ENCODE measurements around the gene PTPRT. TPM values are rescaled to one million over a fixed set of nuclear protein-coding genes. Genes with fewer than 3 reads are reported as not detected.

Gene PTPRT
- total RNA-seq, 2 donors from 2014 or later = not detected

DNA sequence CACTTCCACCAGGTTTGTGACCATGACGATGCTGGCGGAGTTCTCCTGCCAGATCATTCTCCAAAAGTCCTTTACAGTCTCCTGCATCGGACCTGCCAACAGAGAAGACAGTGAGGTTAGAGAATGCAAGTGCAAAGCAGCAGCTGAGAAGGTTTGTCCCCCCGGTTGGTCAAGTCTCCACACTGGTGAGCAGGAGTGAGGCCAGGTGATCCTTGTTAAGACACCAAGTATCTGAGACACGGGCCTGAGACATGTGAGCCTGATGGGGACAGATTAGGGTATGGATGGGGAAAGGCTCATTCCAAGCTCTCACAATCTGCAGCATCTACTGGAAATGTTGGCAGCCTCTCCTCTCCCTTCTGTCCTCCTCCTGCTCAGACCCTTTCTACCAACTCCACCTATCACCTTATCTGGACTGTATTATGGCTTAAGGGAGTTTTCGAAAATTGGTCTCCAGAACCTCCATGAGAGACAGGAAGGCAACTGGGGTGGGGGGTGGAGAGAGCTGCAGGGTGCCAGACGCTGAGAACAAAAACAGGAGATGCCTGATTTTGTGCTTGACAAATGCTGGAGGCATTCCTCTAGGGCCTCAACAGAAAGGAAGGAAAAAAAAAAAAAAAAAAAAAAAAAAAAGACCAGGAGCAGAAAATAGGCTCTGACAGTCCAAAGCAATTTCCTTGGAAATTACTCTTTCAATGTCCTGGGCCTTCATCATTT, 1071.1 kb downstream of the PTPRT start:
- Mint-ChIP-seq H3K4me3 (no peak overlapping the region), H3K9me3 (peaks cover 1% of the 10 kb centered on the region), H3K36me3 (ENCODE audit: low read depth) (no peaks in the 10 kb centered on the region), H3K27ac (no peak overlapping the region), H3K4me1 (no peaks in the 10 kb centered on the region), H3K27me3 (no peaks in the 10 kb centered on the region)
- no peak for ATAC-seq (replicated peaks)

DNA sequence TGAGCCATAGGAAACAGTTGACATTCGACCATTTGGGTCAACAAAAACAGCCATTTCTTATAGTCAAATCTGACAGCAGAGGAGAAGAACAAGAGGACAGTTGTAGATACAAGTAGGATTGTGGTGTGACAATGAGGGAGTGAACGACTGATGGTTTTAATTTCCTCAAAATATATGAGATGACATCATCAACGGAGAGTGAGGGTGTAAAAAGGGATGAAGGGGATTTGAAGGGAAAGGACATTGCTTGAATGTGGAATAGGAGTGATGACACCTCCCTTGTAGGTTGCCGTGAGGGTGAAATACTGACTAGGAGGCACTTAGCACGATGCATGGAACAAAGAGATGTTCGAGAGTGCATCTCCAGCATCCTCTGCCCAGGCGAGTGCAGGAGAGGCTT, 1071.7 kb downstream of the PTPRT start:
- Mint-ChIP-seq H3K4me1 (no peaks in the 10 kb centered on the region), H3K27ac (no peak overlapping the region), H3K36me3 (ENCODE audit: low read depth) (no peaks in the 10 kb centered on the region), H3K27me3 (no peaks in the 10 kb centered on the region), H3K4me3 (no peak overlapping the region), H3K9me3 (no peaks in the 10 kb centered on the region)
- ATAC-seq (replicated peaks) = no peak

DNA sequence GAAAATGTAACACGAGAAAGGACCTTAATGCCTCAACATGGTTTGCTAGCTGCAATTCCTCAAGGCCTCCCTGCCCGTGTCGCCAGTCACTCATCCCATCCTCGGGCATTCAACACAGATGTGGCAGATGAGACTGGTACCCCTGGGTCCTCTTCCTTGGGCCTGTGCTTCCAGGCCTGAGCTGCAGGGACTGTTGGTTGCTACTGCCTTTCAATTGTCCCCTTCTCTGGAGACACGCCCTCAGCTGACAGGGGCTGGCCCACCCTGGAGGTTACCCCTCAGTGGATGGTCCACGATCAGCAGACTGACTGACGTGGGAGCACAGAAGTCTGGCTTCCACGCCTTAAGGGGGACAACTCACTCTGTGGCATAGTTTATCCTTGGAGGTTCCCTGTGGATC, 1076.5 kb downstream of the PTPRT start:
- Mint-ChIP-seq H3K27ac (no peak overlapping the region), H3K4me1 (no peaks in the 10 kb centered on the region), H3K27me3 (no peaks in the 10 kb centered on the region), H3K4me3 (no peak overlapping the region), H3K36me3 (ENCODE audit: low read depth) (no peaks in the 10 kb centered on the region), H3K9me3 (no peaks in the 10 kb centered on the region)
- ATAC-seq (replicated peaks) = no peak

DNA sequence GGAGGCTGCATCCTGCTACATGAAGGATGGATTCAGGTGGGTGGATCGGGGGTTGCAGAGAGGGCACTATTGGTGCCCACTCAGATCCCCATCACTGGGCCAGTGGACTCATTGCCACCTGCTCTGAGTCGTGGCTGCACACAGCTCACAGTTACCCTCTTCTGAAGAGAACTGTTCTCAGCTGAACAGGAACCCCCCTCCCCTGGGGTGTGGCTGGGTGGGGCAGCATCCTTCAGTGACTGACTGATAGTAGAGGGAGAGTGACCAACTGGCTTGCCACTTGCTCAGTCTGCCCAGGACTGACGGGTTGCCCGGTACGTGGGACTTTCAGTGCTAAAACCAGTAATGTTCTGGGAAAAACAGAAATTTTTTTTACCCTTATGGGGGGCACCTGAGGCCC, 1077.5 kb downstream of the PTPRT start:
- Mint-ChIP-seq H3K4me1 (no peaks in the 10 kb centered on the region), H3K27ac (no peak overlapping the region), H3K9me3 (no peaks in the 10 kb centered on the region), H3K27me3 (no peaks in the 10 kb centered on the region), H3K4me3 (no peak overlapping the region), H3K36me3 (ENCODE audit: low read depth) (no peaks in the 10 kb centered on the region)
- no peak for ATAC-seq (replicated peaks)

DNA sequence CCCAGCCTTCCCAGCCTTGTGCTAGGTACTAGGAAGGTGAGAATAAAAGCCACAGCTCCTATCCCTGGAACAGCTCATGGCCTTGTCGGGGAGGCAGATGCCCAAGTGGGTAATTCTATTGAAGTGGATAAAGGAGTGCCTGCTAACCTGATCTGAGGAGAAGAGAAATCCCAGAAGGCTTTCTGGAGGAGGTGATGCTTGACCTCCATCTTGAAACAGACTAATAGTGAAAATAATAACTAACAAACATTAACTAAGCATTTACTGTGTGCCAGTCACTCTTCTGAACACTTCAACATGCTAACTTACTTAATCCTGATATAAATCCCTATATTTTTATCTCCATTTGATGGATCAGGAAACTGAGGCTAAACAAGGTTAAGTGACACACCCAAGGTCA, 1078.4 kb downstream of the PTPRT start:
- Mint-ChIP-seq H3K27ac (no peak overlapping the region), H3K36me3 (ENCODE audit: low read depth) (no peaks in the 10 kb centered on the region), H3K4me3 (no peak overlapping the region), H3K4me1 (no peaks in the 10 kb centered on the region), H3K9me3 (no peaks in the 10 kb centered on the region), H3K27me3 (no peaks in the 10 kb centered on the region)
- no peak for ATAC-seq (replicated peaks)

DNA sequence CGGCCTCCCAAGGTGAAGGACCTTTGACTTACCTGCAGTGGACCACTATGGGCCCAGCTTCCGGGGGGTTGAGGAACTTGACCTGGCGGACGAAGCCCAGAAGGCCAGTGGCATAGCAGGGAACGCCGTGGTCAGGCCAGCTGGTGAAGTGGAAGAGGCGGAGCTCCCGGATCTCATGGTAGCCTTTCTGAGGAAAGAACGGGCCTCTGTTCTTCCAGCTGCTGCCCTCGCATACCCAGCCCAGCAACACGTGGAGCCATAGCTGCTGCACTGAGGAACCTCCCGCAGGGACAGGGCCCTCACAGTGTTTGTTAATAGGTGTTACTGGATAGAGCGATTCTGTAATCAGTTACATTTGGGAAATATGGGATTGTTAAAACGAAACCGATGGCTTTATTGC, 1079.4 kb downstream of the PTPRT start:
- Mint-ChIP-seq H3K4me3 (no peak overlapping the region), H3K27ac (no peak overlapping the region), H3K36me3 (ENCODE audit: low read depth) (no peaks in the 10 kb centered on the region), H3K27me3 (no peaks in the 10 kb centered on the region), H3K4me1 (no peaks in the 10 kb centered on the region), H3K9me3 (no peaks in the 10 kb centered on the region)
- no peak for ATAC-seq (replicated peaks)

DNA sequence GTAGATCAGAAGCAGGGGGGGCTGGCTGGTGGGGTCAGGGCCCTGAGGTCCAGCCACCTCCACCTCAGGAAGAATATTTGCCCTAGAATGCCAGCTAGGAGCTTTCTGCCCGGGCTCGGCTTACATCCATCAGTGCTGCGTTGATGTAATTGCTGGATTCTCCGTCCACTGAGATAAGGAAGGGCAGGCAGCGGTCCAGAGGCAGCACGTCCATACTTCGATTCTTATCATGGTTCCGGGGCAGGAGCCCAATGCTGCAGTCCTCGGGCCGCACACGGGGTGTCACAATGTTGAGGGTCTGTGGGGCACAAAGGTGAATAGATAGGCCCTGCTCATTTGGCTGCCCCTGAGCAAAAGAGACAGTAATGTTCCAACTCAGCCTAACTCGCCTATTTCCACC, 1087.7 kb downstream of the PTPRT start:
- Mint-ChIP-seq H3K36me3 (ENCODE audit: low read depth) (no peaks in the 10 kb centered on the region), H3K27me3 (peaks cover 3% of the 10 kb centered on the region), H3K27ac (no peak overlapping the region), H3K4me3 (no peak overlapping the region), H3K9me3 (peaks cover 3% of the 10 kb centered on the region), H3K4me1 (no peaks in the 10 kb centered on the region)
- ATAC-seq (replicated peaks) = no peak

DNA sequence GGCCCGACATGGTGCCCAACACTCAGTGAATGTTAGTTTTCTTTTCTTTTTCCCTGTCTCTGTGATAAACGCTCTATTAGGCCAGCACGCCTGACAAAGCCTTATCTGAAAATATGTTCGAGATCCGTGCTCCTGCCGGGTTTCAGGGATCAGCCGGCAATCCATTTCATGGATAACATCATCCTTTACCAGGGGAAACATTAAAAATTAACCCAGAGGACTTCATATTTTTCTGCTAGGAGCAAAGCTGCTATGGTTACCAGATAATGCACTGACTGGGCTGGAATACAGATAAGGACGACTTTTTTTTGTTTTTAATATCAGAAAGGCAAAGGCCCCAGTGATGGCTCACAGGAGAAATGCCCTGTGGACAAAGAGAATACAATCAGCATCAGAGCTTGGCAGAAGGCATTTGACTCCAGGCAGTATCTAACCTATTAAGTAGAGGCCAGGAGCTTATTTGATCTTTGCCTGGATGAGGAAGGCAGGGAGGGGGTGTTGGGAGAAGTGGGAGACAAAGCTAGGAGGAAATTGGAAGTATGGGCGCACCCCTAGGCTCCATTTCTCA, 1089.5 kb downstream of the PTPRT start:
- no peaks in the 10 kb centered on the region for H3K36me3 Mint-ChIP-seq (ENCODE audit: low read depth)
- no peak for ATAC-seq (replicated peaks)
- H3K27me3 Mint-ChIP-seq = peaks cover 3% of the 10 kb centered on the region
- H3K9me3 Mint-ChIP-seq = peaks cover 3% of the 10 kb centered on the region
- no peak overlapping the region for H3K27ac Mint-ChIP-seq
- H3K4me3 Mint-ChIP-seq = no peak overlapping the region
- H3K4me1 Mint-ChIP-seq = no peaks in the 10 kb centered on the region

DNA sequence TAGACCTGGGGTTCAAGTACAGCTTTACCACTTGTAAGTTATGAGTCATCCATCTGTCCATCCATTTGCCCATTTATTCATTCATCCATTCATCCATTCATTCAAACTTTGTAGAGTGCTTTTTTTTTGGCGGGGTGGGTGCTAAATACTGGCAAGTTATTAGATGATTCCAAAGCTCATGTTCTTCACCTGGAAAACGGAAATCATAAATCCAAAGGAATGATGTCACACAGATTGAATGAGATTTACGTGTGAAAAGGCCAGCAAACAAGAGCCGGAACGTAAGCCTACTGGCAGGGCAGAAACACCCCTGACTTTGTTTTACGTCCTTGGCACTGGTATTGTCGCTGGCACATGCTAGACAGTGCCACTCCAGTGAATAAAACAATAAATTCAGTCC, 1090.6 kb downstream of the PTPRT start:
- peaks cover 7% of the 10 kb centered on the region for H3K9me3 Mint-ChIP-seq
- H3K27me3 Mint-ChIP-seq = peaks cover 3% of the 10 kb centered on the region
- H3K36me3 Mint-ChIP-seq (ENCODE audit: low read depth) = no peaks in the 10 kb centered on the region

DNA sequence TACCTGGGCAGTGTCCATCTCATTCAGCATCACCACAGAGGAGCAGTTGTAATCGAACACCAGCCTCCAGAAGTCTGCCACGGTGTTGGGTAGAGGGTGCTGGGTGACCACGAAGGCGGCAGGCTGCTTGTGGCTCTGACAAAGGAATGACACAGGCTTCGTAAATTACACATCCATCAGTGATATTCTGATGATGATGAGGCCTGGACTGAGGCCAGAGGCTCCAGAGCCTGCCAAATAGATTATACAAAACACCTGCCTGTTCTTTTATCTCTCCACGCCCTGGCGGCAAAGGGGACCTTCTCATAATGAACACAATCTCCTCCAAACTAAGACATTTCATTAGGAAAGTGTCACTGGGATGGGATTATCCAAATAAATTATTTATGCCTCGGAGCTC, 1091.3 kb downstream of the PTPRT start:
- H3K4me1 Mint-ChIP-seq = no peaks in the 10 kb centered on the region
- peaks cover 3% of the 10 kb centered on the region for H3K27me3 Mint-ChIP-seq
- no peak for ATAC-seq (replicated peaks)
- H3K9me3 Mint-ChIP-seq = peaks cover 7% of the 10 kb centered on the region
- H3K4me3 Mint-ChIP-seq = no peak overlapping the region
- no peaks in the 10 kb centered on the region for H3K36me3 Mint-ChIP-seq (ENCODE audit: low read depth)
- no peak overlapping the region for H3K27ac Mint-ChIP-seq

More for the DNA sequence above, 1090.6 kb downstream of the PTPRT start:
- no peak for ATAC-seq (replicated peaks)
- Mint-ChIP-seq H3K4me1 (no peaks in the 10 kb centered on the region), H3K4me3 (no peak overlapping the region), H3K27ac (no peak overlapping the region)

DNA sequence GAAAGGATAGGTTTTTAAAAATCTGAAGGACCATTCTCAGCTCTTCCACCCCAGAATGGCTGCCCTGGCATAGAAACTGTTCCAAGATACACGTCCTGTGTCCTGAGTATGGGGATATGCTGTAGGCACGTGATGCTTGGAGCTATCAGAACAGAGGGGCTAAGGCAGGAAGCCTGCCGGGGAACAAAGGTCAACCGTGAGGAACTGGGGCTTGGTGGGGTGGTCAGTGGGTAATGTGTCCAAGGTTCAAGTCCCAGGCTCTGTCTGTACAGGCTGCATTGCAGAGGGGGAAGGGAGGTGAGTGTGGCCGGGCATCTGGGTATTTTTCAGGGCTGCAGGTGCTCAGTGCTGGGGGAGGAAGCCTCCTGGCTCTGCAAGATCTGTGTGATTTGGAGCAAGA, 1092.0 kb downstream of the PTPRT start:
- H3K4me3 Mint-ChIP-seq = no peak overlapping the region
- no peaks in the 10 kb centered on the region for H3K4me1 Mint-ChIP-seq
- peaks cover 4% of the 10 kb centered on the region for H3K9me3 Mint-ChIP-seq
- H3K36me3 Mint-ChIP-seq (ENCODE audit: low read depth) = no peaks in the 10 kb centered on the region
- no peak overlapping the region for H3K27ac Mint-ChIP-seq
- ATAC-seq (replicated peaks) = no peak
- peaks cover 3% of the 10 kb centered on the region for H3K27me3 Mint-ChIP-seq

DNA sequence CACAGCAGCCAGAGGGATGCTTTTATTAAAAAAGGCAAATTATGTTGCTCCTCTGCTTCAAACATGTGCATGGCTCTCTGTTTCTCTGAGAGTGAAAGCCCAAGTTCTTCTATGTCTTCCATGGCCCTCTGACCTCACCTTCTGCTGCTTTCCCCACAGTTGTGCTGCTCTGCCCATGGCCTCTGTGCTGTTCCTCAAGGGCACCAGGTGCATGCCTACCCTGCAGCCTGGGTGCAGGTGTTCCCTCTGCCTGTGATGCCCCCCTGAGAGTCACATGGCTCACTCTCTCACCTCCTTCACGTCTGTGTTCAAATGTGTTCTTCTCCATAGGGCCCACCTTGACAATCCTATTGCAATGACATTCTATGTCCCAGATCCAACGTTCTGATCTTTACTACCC, 1094.5 kb downstream of the PTPRT start:
- ATAC-seq (replicated peaks) = no peak
- Mint-ChIP-seq H3K4me3 (no peak overlapping the region), H3K4me1 (no peaks in the 10 kb centered on the region), H3K9me3 (peaks cover 4% of the 10 kb centered on the region), H3K27me3 (peaks cover 3% of the 10 kb centered on the region), H3K36me3 (ENCODE audit: low read depth) (no peaks in the 10 kb centered on the region), H3K27ac (no peak overlapping the region)

DNA sequence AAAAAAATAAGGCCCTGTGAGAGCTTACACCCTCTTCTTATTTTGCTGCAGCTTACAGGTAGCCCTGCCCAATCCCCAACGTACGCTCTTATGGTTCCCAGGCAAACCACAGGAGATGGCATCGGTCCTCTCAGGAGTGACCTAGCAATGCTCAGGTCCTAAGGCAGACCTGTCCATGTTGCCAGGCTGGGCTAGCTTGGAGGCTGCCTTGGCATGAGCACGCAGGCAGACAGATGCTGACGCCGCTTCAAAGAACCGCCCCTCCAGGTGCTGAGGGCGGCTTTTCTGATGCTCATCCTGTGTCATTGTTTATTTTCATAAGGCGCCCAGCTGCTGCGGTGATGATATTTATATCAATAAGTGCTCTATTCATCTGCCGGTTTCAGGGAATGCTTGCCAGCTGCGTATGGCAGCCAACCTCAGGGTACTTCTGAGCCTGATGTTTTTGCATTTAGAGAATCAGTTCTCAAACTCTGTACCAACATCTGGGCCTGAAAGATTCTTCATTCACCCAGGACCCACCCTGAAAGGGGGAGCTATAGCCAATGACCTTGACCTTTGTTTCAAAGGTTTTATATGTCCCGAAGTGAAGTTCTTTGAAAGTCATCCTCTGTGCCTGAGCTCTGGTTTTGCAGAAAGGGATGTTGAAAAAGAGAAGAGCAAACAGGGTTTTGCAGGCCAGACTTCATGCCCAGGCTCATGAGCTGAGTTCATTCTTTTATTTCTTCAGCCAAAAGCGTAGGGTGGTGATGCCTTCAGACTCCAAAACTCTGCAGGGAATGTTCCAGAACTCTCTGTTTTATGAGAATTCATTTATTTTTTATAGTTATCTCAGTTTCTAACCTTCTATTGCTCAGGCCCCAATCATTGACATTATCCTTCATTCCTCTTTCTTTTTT, 1095.9 kb downstream of the PTPRT start:
- Mint-ChIP-seq H3K4me1 (no peaks in the 10 kb centered on the region), H3K9me3 (peaks cover 4% of the 10 kb centered on the region), H3K27ac (no peak overlapping the region), H3K36me3 (ENCODE audit: low read depth) (no peaks in the 10 kb centered on the region), H3K27me3 (peaks cover 3% of the 10 kb centered on the region), H3K4me3 (no peak overlapping the region)
- no peak for ATAC-seq (replicated peaks)

DNA sequence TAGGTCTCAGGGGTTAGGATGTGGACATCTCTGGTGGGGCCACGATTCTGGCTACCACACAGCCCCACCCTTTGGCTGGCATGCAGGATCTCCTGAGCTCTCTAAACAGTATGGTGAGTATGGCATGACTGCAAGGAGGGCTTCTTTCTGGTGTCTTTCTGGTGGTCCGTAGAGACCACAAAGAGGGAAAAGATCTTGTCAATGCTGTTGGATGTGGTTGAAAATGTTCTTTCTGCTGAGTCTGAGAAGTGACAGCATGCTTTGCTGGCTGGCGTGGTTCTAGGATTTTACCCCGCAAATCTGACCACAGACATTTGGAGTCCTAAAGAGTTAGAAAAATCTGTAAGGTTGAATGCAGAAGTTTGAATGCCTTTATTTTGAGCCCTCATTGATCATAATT, 1096.7 kb downstream of the PTPRT start:
- Mint-ChIP-seq H3K4me1 (no peaks in the 10 kb centered on the region), H3K4me3 (no peak overlapping the region), H3K36me3 (ENCODE audit: low read depth) (no peaks in the 10 kb centered on the region), H3K27ac (no peak overlapping the region), H3K27me3 (peaks cover 3% of the 10 kb centered on the region), H3K9me3 (peaks cover 4% of the 10 kb centered on the region)
- no peak for ATAC-seq (replicated peaks)

DNA sequence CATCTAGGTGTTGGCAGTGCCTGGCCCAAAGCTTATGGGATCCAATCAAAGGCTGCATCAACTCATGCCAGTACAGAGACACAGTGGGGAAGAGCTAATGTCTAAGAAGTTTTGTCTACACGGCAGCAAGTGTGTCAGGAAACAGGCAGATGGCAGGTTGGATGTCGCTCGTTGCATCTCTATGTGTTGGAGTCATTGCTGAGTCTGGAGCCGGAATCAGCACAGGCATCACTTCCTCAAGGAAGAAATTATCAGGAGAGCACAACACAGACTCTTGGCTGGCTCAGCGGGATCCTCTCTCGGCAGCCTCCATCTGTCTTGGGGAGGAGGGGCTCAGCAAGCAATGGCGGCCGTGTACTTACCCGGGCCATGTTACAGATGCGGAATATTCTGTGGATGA, 1104.3 kb downstream of the PTPRT start:
- H3K9me3 Mint-ChIP-seq = peaks cover 4% of the 10 kb centered on the region
- ATAC-seq (replicated peaks) = no peak
- no peaks in the 10 kb centered on the region for H3K27me3 Mint-ChIP-seq
- H3K4me3 Mint-ChIP-seq = no peak overlapping the region
- H3K36me3 Mint-ChIP-seq (ENCODE audit: low read depth) = no peaks in the 10 kb centered on the region
- no peak overlapping the region for H3K27ac Mint-ChIP-seq
- no peaks in the 10 kb centered on the region for H3K4me1 Mint-ChIP-seq
